HL-60 (cell line): ENCODE results near the gene LTB4R.

Experiments used
- DNase-seq, 2 experiments: peaks; one replicate each; pipeline ENCODE4 v3.0.0-alpha.2; 2010 to 2020; ENCODE audit warnings: low read depth in 1 of 2, low spot score in 1 of 2
- H3K27ac ChIP-seq: fragments of 250-450 bp; sonication (Bioruptor Pico); replicated peaks from 2 replicates; pipeline ENCODE4 v1.5.1; 2020; ENCODE audit warnings: mild to moderate bottlenecking, moderate library complexity
- H3K27me3 ChIP-seq: fragments of 250-450 bp; sonication (Bioruptor Pico); 2 replicates; pipeline ENCODE4 v1.5.1; 2021; ENCODE audit warnings: mild to moderate bottlenecking, moderate library complexity; ENCODE audit not compliant: insufficient read depth, poor library complexity, severe bottlenecking
- H3K4me3 ChIP-seq: replicated peaks from 2 replicates; pipeline ENCODE4 v1.5.1; 2011; ENCODE audit warnings: mild to moderate bottlenecking, control low read depth, low read length; ENCODE audit not compliant: insufficient read depth
- GABPA ChIP-seq: IDR thresholded peaks from 2 replicates; pipeline ENCODE4 v1.6.1; 2012; ENCODE audit warnings: low read depth
- POLR2AphosphoS5 ChIP-seq: IDR thresholded peaks from 2 replicates; pipeline ENCODE4 v1.6.1; 2012; ENCODE audit warnings: low read depth
- SPI1 ChIP-seq: IDR thresholded peaks from 2 replicates; pipeline ENCODE4 v1.6.1; 2012; ENCODE audit warnings: low read depth, mild to moderate bottlenecking, borderline replicate concordance
- TF ChIP-seq, protein P1 (sequence below): IDR thresholded peaks from one replicate; pipeline ENCODE4 v1.5.1; 2011; ENCODE audit warnings: low read length, control low read depth, inconsistent platforms; ENCODE audit not compliant: insufficient read depth
- TF ChIP-seq, protein P2 (sequence below): IDR thresholded peaks from 2 replicates; pipeline ENCODE4 v1.6.1; 2012; ENCODE audit warnings: low read depth; ENCODE audit not compliant: insufficient replicate concordance

LTB4R gene

DNA sequence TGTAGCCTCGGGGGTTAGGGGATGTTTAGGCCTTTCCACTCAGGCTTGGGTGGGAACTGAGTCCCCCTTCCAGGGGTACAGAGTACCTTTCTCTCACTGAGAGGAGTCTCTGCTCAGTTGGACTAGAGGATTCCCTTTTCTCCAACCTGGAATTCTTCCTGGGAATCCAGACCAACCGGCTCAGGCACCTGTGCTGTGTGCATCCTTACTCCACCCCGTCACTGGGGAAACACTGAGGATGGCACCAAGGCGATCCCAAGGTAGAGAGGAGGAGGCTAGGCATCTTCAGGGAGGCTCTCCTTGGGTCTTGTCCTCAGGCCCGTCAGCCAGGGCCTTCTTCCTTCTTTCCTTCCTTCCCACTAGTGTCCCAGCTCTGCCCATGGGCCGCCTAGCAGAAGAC, 47.5 kb upstream of the LTB4R start:
- no peak overlapping the region for H3K27ac ChIP-seq
- TF ChIP-seq SPI1 (no peak), GABPA (no peak), POLR2AphosphoS5 (no peak)
- TF ChIP-seq, protein P1, sequence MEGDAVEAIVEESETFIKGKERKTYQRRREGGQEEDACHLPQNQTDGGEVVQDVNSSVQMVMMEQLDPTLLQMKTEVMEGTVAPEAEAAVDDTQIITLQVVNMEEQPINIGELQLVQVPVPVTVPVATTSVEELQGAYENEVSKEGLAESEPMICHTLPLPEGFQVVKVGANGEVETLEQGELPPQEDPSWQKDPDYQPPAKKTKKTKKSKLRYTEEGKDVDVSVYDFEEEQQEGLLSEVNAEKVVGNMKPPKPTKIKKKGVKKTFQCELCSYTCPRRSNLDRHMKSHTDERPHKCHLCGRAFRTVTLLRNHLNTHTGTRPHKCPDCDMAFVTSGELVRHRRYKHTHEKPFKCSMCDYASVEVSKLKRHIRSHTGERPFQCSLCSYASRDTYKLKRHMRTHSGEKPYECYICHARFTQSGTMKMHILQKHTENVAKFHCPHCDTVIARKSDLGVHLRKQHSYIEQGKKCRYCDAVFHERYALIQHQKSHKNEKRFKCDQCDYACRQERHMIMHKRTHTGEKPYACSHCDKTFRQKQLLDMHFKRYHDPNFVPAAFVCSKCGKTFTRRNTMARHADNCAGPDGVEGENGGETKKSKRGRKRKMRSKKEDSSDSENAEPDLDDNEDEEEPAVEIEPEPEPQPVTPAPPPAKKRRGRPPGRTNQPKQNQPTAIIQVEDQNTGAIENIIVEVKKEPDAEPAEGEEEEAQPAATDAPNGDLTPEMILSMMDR, result no peak
- TF ChIP-seq, protein P2, sequence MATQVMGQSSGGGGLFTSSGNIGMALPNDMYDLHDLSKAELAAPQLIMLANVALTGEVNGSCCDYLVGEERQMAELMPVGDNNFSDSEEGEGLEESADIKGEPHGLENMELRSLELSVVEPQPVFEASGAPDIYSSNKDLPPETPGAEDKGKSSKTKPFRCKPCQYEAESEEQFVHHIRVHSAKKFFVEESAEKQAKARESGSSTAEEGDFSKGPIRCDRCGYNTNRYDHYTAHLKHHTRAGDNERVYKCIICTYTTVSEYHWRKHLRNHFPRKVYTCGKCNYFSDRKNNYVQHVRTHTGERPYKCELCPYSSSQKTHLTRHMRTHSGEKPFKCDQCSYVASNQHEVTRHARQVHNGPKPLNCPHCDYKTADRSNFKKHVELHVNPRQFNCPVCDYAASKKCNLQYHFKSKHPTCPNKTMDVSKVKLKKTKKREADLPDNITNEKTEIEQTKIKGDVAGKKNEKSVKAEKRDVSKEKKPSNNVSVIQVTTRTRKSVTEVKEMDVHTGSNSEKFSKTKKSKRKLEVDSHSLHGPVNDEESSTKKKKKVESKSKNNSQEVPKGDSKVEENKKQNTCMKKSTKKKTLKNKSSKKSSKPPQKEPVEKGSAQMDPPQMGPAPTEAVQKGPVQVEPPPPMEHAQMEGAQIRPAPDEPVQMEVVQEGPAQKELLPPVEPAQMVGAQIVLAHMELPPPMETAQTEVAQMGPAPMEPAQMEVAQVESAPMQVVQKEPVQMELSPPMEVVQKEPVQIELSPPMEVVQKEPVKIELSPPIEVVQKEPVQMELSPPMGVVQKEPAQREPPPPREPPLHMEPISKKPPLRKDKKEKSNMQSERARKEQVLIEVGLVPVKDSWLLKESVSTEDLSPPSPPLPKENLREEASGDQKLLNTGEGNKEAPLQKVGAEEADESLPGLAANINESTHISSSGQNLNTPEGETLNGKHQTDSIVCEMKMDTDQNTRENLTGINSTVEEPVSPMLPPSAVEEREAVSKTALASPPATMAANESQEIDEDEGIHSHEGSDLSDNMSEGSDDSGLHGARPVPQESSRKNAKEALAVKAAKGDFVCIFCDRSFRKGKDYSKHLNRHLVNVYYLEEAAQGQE, result no peak
- DNase-seq, result no peak
- no peak overlapping the region for H3K4me3 ChIP-seq
- no peaks in the 10 kb centered on the region for H3K27me3 ChIP-seq

DNA sequence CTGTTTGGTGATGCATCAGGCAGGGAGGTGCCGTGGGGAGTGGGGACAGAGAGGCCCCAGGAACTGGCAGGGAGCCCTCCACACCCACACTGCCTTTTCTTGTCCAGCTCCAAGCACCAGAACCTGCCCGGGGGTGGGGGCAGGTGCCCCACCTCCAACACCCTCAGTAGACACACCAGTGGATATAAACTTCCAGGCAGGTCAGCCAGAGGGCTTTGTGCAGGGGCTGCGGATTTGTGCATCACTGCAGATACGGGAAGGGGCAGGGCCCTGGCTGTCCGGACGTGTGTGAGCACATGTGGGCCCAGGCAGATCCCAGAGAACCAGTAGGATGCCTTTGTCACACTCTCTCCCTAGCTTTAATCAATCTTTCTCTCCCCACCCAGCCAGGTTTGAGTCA, 47.0 kb upstream of the LTB4R start:
- no peak for DNase-seq
- Histone ChIP-seq H3K4me3 (no peak overlapping the region), H3K27ac (no peak overlapping the region), H3K27me3 (no peaks in the 10 kb centered on the region)
- TF ChIP-seq, protein P2, result no peak
- TF ChIP-seq GABPA, result no peak
- TF ChIP-seq, protein P1, result no peak
- TF ChIP-seq SPI1, result no peak
- TF ChIP-seq POLR2AphosphoS5, result no peak

DNA sequence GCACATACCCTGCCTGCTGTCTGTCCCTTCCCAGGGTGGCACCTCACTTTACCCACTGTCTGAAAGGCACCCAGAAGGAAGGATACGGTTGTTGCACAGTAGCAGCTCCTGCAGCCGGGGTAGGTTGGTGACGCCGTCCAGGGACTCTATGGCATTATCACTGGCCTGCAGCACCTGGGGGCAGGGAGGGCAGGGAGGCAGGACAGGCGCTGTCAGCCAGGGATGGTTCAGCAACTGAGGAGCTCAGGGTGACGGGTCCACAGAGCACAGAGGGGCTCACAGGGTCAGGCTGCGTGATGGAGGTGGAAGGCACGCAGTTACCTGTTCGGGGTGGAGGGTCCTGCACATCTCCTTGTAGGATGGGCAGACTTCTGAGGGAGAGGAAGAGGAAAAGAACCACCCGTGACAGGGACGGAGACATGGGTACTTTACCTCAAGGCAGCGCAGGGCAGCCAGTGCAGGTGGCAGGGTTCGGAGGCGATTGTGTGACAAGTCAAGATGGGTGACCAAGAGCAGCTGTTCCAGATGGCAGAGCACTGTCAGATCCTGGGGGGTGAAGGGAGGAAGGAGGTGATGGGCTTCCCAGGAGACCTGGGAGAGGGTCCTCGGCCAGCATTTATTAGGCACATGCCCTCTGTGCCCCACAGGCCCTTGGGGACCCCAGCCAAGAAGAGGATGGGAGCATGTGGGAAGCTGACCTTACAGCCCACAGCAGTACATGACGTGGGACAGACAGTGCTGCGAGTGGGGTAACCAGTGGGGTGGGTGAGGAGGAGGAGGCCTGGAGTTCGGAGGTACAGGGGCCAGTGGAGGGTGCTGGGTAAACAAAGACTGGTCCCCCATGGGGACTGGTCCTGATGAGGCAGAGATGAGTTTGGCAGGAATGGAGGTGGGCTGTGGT, 44.7 kb upstream of the LTB4R start:
- TF ChIP-seq SPI1, result no peak
- TF ChIP-seq, protein P1, result no peak
- no peak for TF ChIP-seq GABPA
- TF ChIP-seq, protein P2, result no peak
- TF ChIP-seq POLR2AphosphoS5, result no peak
- no peak overlapping the region for H3K27ac ChIP-seq
- H3K4me3 ChIP-seq, result no peak overlapping the region
- H3K27me3 ChIP-seq, result no peaks in the 10 kb centered on the region
- DNase-seq, result no peak
